Right renal cortex interstitium (tissue), 3 donors: ENCODE data around the gene DTYMK. TPM values are rescaled to one million over a fixed set of nuclear protein-coding genes. Genes with fewer than 3 reads are reported as not detected.

Source experiments
- DNase-seq, 3 donors: peaks; one replicate each; pipeline ENCODE4 v3.0.0-alpha.2; 2013; ENCODE audit warnings: low read depth in 3 of 3, low spot score in 2 of 3
- polyA plus RNA-seq, 3 donors: library from polyadenylated mRNA; unstranded; fragments of 120-200 nt; gene quantifications; one replicate each; pipeline ENCODE4 v1.2.1, GENCODE V29; 2013; ENCODE audit not compliant: insufficient read length in 3 of 3

DTYMK gene
- polyA plus RNA-seq, 3 donors, result 32.7 to 39.0 (median 37.4) TPM

- no peak for DNase-seq
These were observed 56.7 kb downstream of the DTYMK start for GRCh38 chr2:241629762-241630435.

- DNase-seq, result no peak
These were observed 58.9 kb downstream of the DTYMK start for GRCh38 chr2:241627675-241628074.

Other genes starting within 250 kb of the DTYMK start
- 100 to 1,000 TPM; 189 to 218 (median 216) TPM for gene STK25, start 178.2 kb downstream of the DTYMK start, polyA plus RNA-seq
- gene BOK, start 128.1 kb downstream of the DTYMK start, polyA plus RNA-seq, result 10 to 100 TPM; 15.9 to 20.4 (median 20.0) TPM
- 10 to 100 TPM; 57.9 to 69.0 (median 58.4) TPM for gene THAP4, start 49.7 kb downstream of the DTYMK start, polyA plus RNA-seq
- gene ATG4B, start 49.1 kb downstream of the DTYMK start, polyA plus RNA-seq, result 10 to 100 TPM; 60.7 to 65.5 (median 61.1) TPM
- gene ING5, start 15.2 kb upstream of the DTYMK start, polyA plus RNA-seq, result 10 to 100 TPM; 37.5 to 43.5 (median 40.0) TPM
- 10 to 100 TPM; 27.5 to 38.9 (median 28.1) TPM for gene D2HGDH, start 47.8 kb upstream of the DTYMK start, polyA plus RNA-seq
- under 1 TPM; 0.22 to 0.40 (median 0.37) TPM for gene GAL3ST2, start 90.0 kb upstream of the DTYMK start, polyA plus RNA-seq
- 1 to 10 TPM in 2 of 3 donors, under 1 TPM in 1; 0.92 to 1.8 (median 1.3) TPM for gene NEU4, start 122.4 kb upstream of the DTYMK start, polyA plus RNA-seq
- gene PDCD1, start 172.1 kb upstream of the DTYMK start, polyA plus RNA-seq, result under 1 TPM in 1 of 3 donors, not detected in 2; 0.15 TPM
- gene RTP5, start 182.9 kb upstream of the DTYMK start, polyA plus RNA-seq, result not detected